IPS-NIHi7 (cell line): ENCODE data around the gene MVB12B.

ENCODE experiments used
- DNase-seq: peaks from one replicate; pipeline ENCODE4 v3.0.0; 2012; ENCODE audit warnings: mixed read lengths; ENCODE audit errors: extremely low spot score

Gene MVB12B

GRCh38 chr9:126408004-126408403 lies 81.4 kb downstream of the MVB12B start:
- DNase-seq = no peak

- no peak for DNase-seq
These were observed 83.6 kb downstream of the MVB12B start for GRCh38 chr9:126410229-126410628.

- DNase-seq = no peak
These were observed 84.8 kb downstream of the MVB12B start for GRCh38 chr9:126411225-126411947.

- DNase-seq = no peak
These were observed 85.3 kb downstream of the MVB12B start for GRCh38 chr9:126411948-126412284.

GRCh38 chr9:126412905-126413304 lies 86.3 kb downstream of the MVB12B start:
- DNase-seq = no peak

GRCh38 chr9:126413391-126414068 lies 86.9 kb downstream of the MVB12B start:
- DNase-seq = no peak

- DNase-seq = no peak
These were observed 89.2 kb downstream of the MVB12B start for GRCh38 chr9:126415741-126416370.

GRCh38 chr9:126417043-126417442 lies 90.4 kb downstream of the MVB12B start:
- no peak for DNase-seq

- DNase-seq = no peak
These were observed 91.1 kb downstream of the MVB12B start for GRCh38 chr9:126417684-126418083.

- no peak for DNase-seq
These were observed 92.0 kb downstream of the MVB12B start for GRCh38 chr9:126418608-126419007.

GRCh38 chr9:126419475-126419874 lies 92.8 kb downstream of the MVB12B start:
- no peak for DNase-seq

- no peak for DNase-seq
These were observed 93.5 kb downstream of the MVB12B start for GRCh38 chr9:126420135-126420534.

- no peak for DNase-seq
These were observed 94.3 kb downstream of the MVB12B start for GRCh38 chr9:126420643-126421564.

- DNase-seq = peak; percentile 45
These were observed 95.2 kb downstream of the MVB12B start for GRCh38 chr9:126421567-126422428.

GRCh38 chr9:126423142-126423915 lies 96.7 kb downstream of the MVB12B start:
- no peak for DNase-seq

GRCh38 chr9:126423916-126424185 lies 97.2 kb downstream of the MVB12B start:
- no peak for DNase-seq

- no peak for DNase-seq
These were observed 97.9 kb downstream of the MVB12B start for GRCh38 chr9:126424511-126424910.

GRCh38 chr9:126428534-126429175 lies 102.0 kb downstream of the MVB12B start:
- DNase-seq = no peak

GRCh38 chr9:126429190-126429589 lies 102.6 kb downstream of the MVB12B start:
- no peak for DNase-seq

- peak; percentile 34 for DNase-seq
These were observed 103.5 kb downstream of the MVB12B start for GRCh38 chr9:126430124-126430523.
